Stimulated activated CD4-positive, alpha-beta T cell treated with anti-CD3 and anti-CD28 coated beads, Interleukin-15, amount 100 ng/mL, for 48 hours (primary cell): ENCODE measurements around the gene TATDN3.
"Not testable (repeated sequence)": the region's sequence is repeated elsewhere in the genome, so short reads cannot be mapped to it uniquely, and the experiment has no call there.

Experiments
- DNase-seq, 2 donors: peaks; one replicate each; pipeline ENCODE4 v3.0.0-alpha.2; 2020; ENCODE audit warnings: low read depth in 2 of 2

The TATDN3 gene, protein sequence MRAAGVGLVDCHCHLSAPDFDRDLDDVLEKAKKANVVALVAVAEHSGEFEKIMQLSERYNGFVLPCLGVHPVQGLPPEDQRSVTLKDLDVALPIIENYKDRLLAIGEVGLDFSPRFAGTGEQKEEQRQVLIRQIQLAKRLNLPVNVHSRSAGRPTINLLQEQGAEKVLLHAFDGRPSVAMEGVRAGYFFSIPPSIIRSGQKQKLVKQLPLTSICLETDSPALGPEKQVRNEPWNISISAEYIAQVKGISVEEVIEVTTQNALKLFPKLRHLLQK

DNA sequence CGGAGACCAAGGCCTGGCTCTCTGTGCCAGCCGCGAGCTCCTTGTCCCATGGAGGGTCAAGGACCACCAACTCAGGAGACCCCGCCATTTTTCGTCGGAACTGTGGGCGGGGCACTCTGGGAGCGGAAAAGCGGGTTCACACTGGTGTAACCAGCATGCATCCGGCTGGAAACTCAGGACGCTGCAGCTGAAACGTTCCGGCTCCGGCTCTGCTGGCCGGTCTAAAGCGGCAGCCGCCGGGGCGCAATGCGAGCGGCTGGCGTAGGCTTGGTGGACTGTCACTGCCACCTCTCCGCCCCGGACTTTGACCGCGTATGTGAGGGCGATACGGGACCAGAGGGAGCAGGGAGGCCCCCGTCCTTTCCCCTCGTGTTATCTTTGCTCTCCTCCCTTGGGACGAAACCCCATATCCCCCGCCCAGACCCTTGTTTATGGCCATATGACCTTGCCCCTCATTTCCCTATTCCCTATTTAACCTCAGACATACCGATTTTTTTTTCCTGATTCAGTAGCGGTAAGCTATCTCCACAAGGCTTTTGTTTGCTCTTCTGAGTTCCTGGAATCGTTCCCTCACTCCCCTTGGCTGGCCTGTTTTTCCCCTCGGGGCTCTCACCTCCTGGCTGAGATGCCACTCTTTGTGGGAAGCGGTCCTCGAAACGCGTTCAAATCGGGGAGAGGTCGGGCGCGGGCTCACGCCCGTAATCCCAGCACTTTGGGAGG, at the start of gene TATDN3, which contains the start of gene NSL1:
TATDN3 (plus strand) TSS at position 219 of the 720 bp plus-strand sequence; CDS start at position 247, 28 bp downstream.
NSL1 (minus strand) TSS at position 102 of the 720 bp plus-strand sequence; CDS start at position 88, 14 bp downstream.
- peak; percentile 86 to 92 for DNase-seq

DNA sequence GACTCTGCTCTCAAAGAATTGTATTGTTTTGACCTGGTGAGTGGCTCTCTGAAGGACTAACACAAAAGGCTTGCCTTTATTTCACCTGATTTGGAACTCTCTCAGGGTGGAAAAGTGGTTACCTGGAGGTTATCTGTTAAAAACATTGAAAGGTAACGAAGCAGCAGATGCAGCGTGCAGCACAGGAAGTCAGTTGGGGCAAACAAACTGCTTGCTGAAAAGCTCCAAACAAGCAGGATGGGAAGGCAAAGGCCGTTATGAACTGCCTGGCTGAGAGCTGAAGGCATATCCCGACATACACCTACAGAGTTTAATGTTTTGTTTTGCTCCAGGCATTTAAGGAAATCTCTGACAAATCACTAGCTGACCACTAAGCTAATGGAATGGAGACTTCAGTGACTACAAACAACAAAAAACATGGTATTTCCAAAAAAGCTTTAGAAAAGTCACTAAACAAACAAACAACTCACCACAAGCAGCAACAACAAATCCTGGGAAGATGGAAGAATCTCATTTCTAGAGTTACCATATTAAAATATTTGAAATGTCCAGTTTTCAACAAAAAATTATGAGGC, 47.7 kb upstream of the TATDN3 start:
- DNase-seq, result no peak

DNA sequence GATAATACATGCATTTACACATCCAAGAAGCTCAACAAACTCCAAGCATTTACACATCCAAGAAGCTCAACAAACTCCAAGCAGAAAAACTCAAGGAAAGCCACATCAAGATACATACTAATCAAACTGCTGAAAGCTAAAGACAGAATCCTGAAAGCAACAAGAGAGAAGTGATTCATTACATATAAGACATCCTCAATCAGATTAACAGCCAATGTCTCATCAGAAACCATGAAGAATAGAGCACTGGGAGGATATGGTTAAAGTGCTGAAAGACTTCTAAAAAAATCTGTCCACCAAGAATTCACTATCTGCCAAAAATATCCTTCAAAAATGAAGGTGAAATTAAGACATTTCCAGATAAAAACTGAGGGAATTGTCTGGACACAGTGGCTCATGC, 46.4 kb upstream of the TATDN3 start:
- DNase-seq, result no peak

DNA sequence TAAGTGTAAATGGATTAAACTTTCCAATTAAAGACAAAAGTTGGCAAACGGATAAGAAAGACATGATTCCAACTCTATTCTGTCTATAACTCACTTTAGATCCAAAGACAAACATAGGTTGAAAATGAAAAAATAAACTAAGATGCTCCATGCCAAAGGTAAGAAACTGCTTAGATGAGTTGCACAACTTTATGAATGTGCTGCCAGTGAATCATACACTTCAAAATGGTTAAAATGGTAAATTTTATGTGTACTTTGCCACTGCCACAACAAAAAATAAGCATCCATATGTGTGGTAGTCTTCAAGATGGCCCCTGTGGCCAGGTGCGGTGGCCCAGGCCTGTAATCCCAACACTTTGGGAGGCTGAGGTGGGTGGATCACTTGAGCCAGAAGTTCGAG, 45.1 kb upstream of the TATDN3 start:
- no peak for DNase-seq

DNA sequence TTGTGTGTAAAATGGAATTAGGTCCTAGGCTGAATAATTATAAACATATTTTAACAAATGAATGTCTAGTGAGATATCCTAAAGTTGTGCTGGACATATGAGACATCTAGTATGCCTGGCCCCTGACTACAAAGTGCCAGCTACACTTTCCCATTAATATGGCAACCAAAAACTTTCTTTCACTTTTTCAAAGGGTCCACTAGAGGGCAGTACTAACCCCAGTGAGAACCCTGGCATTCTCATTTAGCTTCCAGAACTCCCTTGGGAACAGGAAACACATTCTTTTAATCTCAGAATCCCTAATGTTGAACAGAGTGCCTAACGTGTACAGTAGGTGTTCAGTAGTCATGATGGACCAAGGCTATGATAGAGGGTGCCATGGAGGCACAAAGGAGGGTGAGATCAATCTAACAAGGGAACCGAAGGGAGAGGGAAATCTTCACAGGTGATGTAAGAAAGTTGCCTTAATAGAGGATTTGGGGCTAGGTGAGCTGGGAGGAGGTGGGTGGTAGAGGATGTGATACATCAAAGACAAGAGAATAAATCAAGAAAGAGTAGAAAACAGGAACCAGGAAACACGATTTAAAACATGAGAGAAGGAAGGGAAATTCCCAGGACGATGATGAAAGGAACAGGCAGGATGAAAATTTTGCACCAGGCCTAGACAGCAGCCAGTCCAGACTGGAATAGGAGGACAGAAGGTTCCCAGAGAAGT, 41.7 kb upstream of the TATDN3 start:
- DNase-seq, result no peak

DNA sequence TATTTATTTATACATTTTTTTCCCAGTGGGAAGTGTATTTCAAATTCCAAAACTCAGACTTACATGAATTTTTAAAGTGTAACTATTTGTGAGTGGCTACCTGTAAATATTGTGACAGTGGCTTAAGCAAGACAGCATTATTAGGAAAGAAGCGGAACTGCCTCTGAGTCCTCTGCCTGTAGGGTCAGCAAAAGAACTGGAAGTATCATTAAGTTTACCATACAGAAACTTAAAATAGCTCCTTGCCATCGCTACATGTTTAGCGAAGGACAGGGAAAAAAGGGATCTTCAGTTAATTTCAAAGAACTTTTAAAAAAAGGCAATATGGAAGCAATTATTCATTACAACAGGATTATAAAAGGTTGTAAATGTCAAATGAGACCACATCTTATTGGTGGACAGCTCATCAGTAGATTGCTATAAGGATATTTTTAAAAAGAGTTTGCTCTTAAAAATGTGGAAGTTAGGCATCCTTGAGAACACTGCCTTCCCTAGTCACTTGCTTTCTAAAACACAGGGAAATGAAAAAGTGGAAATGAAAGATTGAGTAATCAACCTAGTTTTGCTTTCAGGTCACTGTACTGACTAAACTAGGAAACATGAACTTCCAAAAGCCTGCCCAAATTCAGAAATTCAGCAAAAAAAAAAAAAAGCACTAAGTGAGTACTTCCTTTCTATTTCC, 39.3 kb upstream of the TATDN3 start:
- no peak for DNase-seq

DNA sequence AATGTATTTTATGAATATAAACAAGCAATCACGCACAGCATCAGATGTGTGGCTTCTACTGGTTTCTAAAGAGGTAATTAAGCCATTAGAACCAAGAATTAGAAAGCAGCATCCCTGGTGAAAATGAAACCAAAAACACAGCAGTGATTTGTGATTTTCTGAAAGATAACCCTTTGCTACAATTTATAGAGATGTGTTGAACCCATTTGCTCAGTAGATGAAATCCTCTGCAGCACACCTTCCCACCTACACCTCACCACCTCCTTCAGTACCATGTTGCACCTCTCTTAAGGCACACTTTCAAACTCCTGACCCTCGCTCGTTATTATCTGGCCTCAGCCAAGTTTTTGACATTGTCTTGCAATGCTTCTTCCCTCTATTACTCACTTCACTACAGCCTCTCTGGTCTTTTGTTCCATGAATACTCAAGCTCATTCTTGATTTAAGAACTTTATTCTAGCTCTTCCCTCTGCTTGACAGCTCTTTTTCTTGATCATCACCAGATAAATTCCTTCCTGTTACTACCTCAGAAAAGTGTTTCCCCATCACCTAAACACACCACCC, 38.7 kb upstream of the TATDN3 start:
- no peak for DNase-seq

DNA sequence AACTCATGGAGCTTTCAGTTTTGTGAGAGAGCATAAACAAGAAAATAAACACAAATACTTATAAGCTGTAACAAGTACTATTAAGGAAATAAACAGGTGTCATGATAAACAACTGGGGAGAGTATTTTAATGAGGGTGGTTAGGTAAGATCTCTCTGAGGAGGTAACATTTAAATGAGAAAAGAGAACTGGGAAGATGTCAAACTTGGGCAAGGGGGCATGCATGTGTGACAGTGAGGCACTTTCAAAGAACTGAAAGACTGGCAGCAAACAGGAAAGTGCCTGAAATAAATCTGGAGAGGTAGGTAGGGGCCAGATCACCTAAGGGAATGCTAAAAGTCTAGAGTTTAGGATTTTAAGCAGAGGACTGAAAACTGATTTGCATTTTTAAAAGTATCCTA, 37.9 kb upstream of the TATDN3 start:
- no peak for DNase-seq

DNA sequence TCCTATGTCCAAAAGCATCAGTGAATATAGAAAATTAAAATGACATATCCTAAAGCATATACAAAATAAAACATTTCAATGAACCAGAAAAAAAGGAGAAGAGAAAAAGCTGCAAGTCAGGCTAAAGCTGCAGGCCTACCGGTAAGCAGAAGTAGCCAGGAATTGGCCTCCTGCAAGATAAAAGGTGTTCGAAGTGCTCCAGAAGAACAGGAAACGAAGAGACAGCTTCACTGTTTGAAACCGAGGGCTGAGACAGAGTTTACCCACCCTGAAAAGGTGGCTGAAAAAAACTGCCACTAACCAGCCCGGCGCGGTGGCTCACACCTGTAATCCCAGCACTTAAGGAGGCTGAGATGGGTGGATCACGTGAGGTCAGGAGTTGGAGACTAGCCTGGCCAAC, 37.5 kb upstream of the TATDN3 start:
- no peak for DNase-seq

DNA sequence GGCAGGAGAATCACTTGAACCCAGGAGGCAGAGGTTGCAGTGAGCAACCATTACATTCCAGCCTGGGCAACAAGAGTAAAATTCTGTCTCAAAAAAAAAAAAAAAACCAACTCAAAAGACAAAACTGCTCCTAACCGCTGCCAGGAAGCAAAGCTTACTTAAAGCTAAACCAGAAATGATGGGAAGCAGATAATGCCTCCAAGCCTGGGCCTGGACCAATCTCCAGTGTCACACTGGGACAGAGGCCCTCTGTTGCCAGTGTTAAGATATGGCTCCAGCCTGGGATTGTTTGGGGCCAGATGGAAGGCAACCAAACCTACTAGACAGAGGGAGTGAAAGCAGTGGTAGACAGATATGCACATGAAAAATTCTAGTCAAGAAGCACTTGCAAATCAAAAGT, 37.0 kb upstream of the TATDN3 start:
- no peak for DNase-seq

DNA sequence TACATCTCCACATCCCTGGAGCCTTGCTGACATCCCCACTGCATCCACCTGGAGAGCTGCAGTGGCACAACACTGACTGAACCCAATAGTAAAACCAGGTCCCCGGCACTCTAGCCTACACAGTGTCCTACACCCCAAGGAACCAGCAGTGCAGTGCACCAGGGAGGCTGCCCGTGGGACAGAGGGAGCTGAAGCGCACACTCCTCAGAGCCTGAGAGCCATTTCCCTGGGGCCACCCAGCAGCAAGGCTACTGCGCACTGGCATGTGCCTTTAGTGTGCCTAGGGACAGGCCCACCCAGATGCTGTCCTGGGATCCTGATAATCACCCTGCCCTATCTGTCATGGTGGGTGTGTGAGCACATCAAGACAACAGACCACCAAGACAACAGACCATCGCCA, 32.0 kb upstream of the TATDN3 start:
- no peak for DNase-seq

DNA sequence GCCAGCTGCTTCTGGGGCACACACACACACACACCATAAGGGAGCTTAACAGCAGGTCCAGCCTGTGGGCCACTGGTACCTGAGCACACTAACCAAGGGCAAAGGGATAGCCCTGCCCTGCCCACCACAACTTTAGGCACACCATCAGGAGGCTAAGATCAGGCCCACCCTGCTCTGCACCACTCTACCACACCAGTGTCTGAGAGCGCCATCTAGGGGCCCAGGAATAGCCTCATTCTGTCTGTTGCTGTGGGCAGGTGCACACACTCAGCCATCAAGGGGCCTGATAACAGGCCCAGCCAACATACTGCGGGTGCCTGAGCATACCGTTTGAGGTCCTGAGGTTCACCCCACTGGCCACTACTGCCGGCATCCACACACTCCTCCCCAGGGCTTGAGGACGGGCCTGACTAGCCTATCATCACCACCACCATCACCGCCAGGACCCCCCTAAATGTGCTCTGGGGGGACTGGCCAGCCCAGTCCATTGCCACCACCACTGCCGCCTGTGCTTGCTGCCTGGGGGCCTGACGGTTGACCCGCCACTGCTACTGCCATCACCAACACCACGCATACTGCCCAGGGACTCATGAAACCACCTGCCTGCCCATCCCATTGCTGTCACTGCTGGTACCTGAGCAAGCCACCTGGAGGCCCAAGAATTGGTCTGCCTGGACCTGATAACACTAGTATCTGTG, 31.4 kb upstream of the TATDN3 start:
- peak; percentile 15 to 59 for DNase-seq

DNA sequence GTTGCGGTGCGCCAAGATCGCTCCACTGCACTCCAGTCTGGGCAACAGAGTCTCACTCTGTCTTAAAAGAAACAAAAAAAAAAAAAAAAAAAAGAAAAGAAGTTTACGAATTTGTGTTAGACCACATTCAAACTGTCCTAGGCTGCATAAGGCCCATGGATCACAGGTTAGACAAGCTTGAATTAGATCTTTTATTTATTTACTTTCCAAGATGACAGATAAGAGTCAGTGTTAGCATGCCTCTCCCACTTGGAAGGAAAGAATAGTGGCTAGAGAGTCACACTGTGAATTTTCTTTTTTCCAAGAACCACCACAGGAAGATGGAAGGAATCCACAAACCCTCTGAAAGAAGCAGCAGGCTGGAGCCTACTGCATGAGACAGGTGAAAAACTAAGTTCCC, 29.5 kb upstream of the TATDN3 start:
- DNase-seq, result no peak

DNA sequence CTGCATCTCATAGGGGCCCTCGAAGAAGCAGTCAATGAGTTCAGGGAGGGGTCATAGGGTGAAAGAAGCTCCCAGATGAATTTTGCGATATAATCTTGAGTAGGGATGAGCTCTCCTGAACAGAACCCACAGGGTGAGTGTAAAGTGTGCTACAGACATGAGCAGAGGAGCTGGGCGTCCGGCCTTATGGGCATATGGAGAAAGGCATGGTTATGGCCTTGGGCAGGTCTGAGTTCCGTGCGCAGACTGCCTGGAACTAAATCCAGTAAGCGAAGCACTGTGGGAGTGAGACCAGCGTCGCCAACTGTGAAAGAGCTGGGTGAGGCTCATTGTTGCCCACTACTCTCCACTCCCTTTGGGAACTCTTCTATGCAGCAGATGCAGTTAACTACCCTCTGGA, 28.9 kb upstream of the TATDN3 start:
- DNase-seq, result no peak

DNA sequence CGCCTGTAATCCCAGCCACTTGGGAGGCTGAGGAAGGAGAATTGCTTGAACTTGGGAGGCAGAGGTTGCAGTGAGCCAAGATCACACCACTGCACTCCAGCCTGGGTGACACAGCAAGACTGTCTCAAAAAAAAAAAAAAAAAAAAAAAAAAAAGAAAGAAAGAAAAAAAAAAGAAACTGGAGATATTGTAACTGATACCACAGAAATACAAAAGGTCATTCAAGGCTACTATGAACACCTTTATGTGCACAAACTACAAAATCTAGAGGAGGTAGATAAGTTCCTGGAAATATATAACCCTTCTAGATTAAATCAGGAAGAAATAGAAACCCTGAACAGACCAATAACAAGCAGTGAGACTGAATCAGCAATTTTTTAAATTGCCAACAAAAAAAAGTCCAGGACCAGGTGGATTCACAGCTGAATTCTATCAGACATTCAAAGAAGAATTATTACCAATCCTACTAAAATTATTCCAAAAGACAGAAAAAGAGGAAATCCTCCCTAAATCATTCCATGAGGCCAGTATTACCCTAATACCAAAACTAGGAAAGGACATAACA, 26.9 kb upstream of the TATDN3 start:
- not testable (repeated sequence) for DNase-seq

DNA sequence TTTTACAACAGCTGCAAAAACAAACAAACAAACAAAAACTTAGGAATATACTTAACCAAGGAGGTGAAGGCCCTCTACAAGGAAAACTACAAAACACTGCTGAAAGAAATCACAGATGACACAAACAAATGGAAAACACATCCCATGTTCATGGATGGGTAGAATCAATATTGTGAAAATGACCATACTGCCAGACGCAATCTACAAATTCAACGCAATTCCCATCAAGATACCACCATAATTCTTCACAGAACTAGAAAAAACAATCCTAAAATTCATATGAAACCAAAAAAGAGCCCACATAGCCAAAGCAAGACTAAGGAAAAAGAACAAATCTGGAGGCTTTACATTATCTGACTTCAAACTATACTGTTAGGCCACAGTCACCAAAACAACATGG, 24.9 kb upstream of the TATDN3 start:
- DNase-seq, result not testable (repeated sequence)

DNA sequence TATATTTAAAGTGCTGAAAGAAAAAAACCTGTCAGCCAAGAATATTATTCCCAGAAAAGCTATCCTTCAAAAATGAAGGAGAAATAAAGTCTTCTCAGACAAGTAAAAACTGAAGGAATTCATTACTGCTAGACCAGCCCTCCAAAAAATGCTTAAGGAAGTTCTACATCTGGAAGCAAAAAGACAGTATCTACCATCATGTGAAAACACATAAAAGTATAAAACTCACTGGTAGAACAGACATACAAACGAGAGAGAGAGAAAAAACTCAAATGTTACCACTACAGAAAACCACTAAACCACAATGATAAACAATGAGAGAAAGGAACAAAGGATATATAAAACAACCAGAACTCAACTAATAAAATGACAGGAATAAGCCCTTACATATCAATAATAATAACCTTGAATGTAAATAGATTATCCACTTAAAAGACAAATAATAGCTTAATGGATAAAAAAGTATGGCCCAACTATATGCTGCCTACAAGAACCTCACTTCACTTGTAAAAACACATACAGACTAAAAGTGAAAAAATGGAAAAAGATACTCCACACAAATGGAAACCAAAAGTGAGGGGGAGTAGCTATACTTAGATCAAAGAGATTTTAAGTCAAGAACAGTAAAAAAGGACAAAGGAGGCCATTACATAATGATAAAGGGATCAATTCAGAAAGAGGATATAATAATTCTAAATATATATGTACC, 22.1 kb upstream of the TATDN3 start:
- no peak for DNase-seq

DNA sequence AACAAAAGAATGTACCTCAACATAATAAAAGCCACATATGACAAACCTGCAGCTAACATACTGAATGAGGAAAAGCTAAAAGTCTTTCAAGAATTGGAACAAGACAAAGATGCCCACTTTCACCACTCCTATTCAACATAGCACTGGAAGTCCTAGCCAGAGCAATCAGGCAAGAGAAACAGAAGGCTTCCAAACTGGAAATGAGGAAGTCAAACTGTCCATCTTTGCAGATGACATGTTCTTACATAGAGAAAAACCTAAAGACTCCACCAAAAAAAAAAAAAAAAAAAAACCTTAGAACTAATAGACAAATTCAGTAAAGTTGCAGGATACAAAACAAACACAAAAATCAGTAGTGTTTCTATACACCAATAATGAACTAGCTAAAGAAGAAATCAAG, 20.4 kb upstream of the TATDN3 start:
- DNase-seq, result no peak

DNA sequence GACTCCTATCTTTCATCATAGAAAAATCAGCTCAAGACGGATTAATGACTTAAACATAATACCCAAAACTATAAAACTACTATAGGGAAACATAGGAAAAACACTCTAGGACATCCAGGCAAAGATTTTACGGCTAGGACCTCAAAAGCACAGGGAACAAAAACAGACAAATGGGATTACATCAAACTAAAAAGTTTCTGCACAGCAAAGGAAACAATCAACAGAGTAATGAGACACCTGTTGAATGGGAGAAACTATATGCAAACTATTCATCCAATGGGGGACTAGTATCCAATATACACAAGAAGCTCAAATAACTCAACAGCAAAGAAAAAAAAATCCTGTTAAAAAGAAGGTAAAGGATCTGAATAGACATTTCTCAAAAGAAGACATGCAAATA, 18.7 kb upstream of the TATDN3 start:
- DNase-seq, result no peak

DNA sequence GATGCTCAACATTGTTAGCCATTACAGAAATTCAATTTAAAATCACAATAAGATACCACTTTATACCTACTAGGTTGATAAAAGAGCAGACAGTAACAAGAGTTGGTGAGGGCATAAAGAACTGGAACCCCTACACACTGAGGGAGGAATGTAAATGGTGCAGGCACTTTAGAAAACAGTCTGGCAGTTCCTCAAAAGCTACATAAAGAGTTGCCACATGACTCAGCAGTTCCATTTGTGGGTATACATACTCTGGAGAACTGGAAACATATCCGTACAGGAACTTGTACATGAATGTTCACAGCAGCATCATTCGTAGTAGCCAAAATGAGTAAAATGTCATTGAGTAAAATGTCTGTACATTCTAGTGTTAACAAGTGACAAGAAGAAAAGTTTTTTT, 17.1 kb upstream of the TATDN3 start:
- no peak for DNase-seq
